SU-DHL-6 (cell line): ENCODE measurements around the gene KRT14.
"Not testable (repeated sequence)": the region's sequence is repeated elsewhere in the genome, so short reads cannot be mapped to it uniquely, and the experiment has no call there.

Experiments used
- H2AFZ ChIP-seq: fragments of 200-600 bp; sonication (generic); 2 replicates; pipeline ENCODE4 v1.6.1; 2014; ENCODE audit warnings: low read depth, mild to moderate bottlenecking, moderate library complexity, mixed read lengths, antibody characterized with exemption, low read length; ENCODE audit not compliant: severe bottlenecking
- H3F3A ChIP-seq: fragments of 200-600 bp; shearing (Covaris generic); 2 replicates; pipeline ENCODE4 v1.6.0; 2016; ENCODE audit warnings: antibody characterized with exemption, mild to moderate bottlenecking; ENCODE audit not compliant: insufficient read depth
- H3K27ac ChIP-seq: fragments of 200-600 bp; sonication (generic); 2 replicates; pipeline ENCODE4 v1.5.1; 2016; ENCODE audit warnings: low read depth, mild to moderate bottlenecking, low read length, moderate library complexity, mixed read lengths
- H3K27me3 ChIP-seq: fragments of 200-600 bp; sonication (generic), shearing (Covaris generic); 2 replicates; pipeline ENCODE4 v1.6.0; 2014; ENCODE audit warnings: mild to moderate bottlenecking, low read length
- H3K36me3 ChIP-seq: fragments of 200-600 bp; sonication (generic); 2 replicates; pipeline ENCODE4 v1.6.1; 2014; ENCODE audit warnings: mild to moderate bottlenecking, low read length, mixed read lengths
- H3K4me2 ChIP-seq: fragments of 300-600, 200-600 bp; shearing (Covaris generic), sonication (generic); 2 replicates; pipeline ENCODE4 v1.6.0; 2014; ENCODE audit warnings: low read length, low read depth, mild to moderate bottlenecking; ENCODE audit not compliant: poor library complexity, severe bottlenecking
- H3K4me3 ChIP-seq: fragments of 200-600 bp; sonication (generic); 2 replicates; pipeline ENCODE4 v1.5.1; 2014; ENCODE audit warnings: antibody characterized with exemption, low read length, mild to moderate bottlenecking, mixed read lengths; ENCODE audit not compliant: insufficient read depth, poor library complexity, severe bottlenecking
- H3K79me2 ChIP-seq: fragments of 200-600 bp; sonication (generic); 2 replicates; pipeline ENCODE4 v1.6.1; 2014; ENCODE audit warnings: mild to moderate bottlenecking, low read length, moderate library complexity; ENCODE audit not compliant: insufficient read depth
- H3K9ac ChIP-seq: fragments of 200-600 bp; sonication (generic); 2 replicates; pipeline ENCODE4 v1.7.0; 2014; ENCODE audit warnings: mild to moderate bottlenecking, low read length
- H3K9me2 ChIP-seq: fragments of 200-600 bp; sonication (generic); replicated peaks from 2 replicates; pipeline ENCODE4 v1.6.1; 2014; ENCODE audit warnings: low read length; ENCODE audit not compliant: insufficient read depth
- H3K9me3 ChIP-seq: fragments of 200-600 bp; sonication (generic); 2 replicates; pipeline ENCODE4 v1.6.1; 2014; ENCODE audit warnings: low read length, mixed read lengths; ENCODE audit not compliant: insufficient read depth
- H4K20me1 ChIP-seq: fragments of 200-600 bp; sonication (generic); 2 replicates; pipeline ENCODE4 v1.6.1; 2014; ENCODE audit warnings: low read depth, mild to moderate bottlenecking, antibody characterized with exemption, low read length, moderate library complexity, mixed read lengths
- CTCF ChIP-seq: fragments of 200-600 bp; sonication (generic); IDR thresholded peaks from one replicate; pipeline ENCODE4 v1.5.1; 2017; ENCODE audit warnings: antibody characterized with exemption, mild to moderate bottlenecking, low read length, moderate library complexity; ENCODE audit not compliant: insufficient read depth, poor library complexity, severe bottlenecking
- EZH2phosphoT487 ChIP-seq: fragments of 200-600 bp; sonication (generic), shearing (Covaris generic); conservative IDR thresholded peaks from 2 replicates; pipeline ENCODE4 v1.6.1; 2018; ENCODE audit warnings: mild to moderate bottlenecking, antibody characterized with exemption, low read length, moderate library complexity, mixed read lengths

Gene KRT14

GRCh38 chr17:41589301-41589700 is 2.6 kb upstream of the KRT14 start:
- Histone ChIP-seq H3K9me2 (no peaks in the 10 kb centered on the region), H3K36me3 (no peaks in the 10 kb centered on the region), H3K79me2 (no peaks in the 10 kb centered on the region), H3K9ac (no peak overlapping the region), H3F3A (no peaks in the 10 kb centered on the region), H4K20me1 (no peaks in the 10 kb centered on the region), H3K27me3 (no peaks in the 10 kb centered on the region), H3K9me3 (no peaks in the 10 kb centered on the region), H3K27ac (no peak overlapping the region), H3K4me3 (no peak overlapping the region), H2AFZ (no peak overlapping the region), H3K4me2 (no peak overlapping the region)
- TF ChIP-seq CTCF (no peak), EZH2phosphoT487 (no peak)

GRCh38 chr17:41588126-41588810 is 1.6 kb upstream of the KRT14 start:
- no peak overlapping the region for H3K4me3 ChIP-seq
- H3K36me3 ChIP-seq: no peaks in the 10 kb centered on the region
- H3K9me2 ChIP-seq: no peaks in the 10 kb centered on the region
- no peaks in the 10 kb centered on the region for H3K27me3 ChIP-seq
- no peaks in the 10 kb centered on the region for H3F3A ChIP-seq
- H3K79me2 ChIP-seq: no peaks in the 10 kb centered on the region
- H4K20me1 ChIP-seq: no peaks in the 10 kb centered on the region
- no peak overlapping the region for H3K27ac ChIP-seq
- no peaks in the 10 kb centered on the region for H3K9me3 ChIP-seq
- H2AFZ ChIP-seq: no peak overlapping the region
- H3K4me2 ChIP-seq: no peak overlapping the region
- H3K9ac ChIP-seq: no peak overlapping the region
- TF ChIP-seq CTCF (no peak), EZH2phosphoT487 (no peak)

GRCh38 chr17:41585301-41586056 is 1.2 kb downstream of the KRT14 start:
- Histone ChIP-seq H3K4me3 (no peak overlapping the region), H3K9me2 (no peaks in the 10 kb centered on the region), H3K27ac (no peak overlapping the region), H3K4me2 (no peak overlapping the region), H3K27me3 (no peaks in the 10 kb centered on the region), H3K9me3 (no peaks in the 10 kb centered on the region), H2AFZ (no peak overlapping the region), H3K9ac (no peak overlapping the region), H3K36me3 (no peaks in the 10 kb centered on the region), H4K20me1 (no peaks in the 10 kb centered on the region), H3K79me2 (no peaks in the 10 kb centered on the region), H3F3A (no peaks in the 10 kb centered on the region)
- no peak for TF ChIP-seq EZH2phosphoT487
- TF ChIP-seq CTCF: no peak

GRCh38 chr17:41584331-41584927 is 2.3 kb downstream of the KRT14 start:
- not testable (repeated sequence) for H3K79me2 ChIP-seq, H2AFZ ChIP-seq, H3K4me2 ChIP-seq, H4K20me1 ChIP-seq, H3K9me2 ChIP-seq, H3K9me3 ChIP-seq, H3K27ac ChIP-seq, H3K27me3 ChIP-seq, H3F3A ChIP-seq, H3K36me3 ChIP-seq, H3K4me3 ChIP-seq, H3K9ac ChIP-seq
